ENCODE results near the gene DLL3.

The DLL3 gene

GRCh38 chr19:39518458-39518857, 19.7 kb downstream of the DLL3 start:
- no peak for ATAC-seq
- TF ChIP-seq ZFP3 (CRISPR knock-in tag; IDR thresholded peaks at IDR 0.05): no peak
- no peak for TF ChIP-seq CSRNP3 (CRISPR knock-in tag; IDR thresholded peaks at IDR 0.05)
- TF ChIP-seq, protein P1, sequence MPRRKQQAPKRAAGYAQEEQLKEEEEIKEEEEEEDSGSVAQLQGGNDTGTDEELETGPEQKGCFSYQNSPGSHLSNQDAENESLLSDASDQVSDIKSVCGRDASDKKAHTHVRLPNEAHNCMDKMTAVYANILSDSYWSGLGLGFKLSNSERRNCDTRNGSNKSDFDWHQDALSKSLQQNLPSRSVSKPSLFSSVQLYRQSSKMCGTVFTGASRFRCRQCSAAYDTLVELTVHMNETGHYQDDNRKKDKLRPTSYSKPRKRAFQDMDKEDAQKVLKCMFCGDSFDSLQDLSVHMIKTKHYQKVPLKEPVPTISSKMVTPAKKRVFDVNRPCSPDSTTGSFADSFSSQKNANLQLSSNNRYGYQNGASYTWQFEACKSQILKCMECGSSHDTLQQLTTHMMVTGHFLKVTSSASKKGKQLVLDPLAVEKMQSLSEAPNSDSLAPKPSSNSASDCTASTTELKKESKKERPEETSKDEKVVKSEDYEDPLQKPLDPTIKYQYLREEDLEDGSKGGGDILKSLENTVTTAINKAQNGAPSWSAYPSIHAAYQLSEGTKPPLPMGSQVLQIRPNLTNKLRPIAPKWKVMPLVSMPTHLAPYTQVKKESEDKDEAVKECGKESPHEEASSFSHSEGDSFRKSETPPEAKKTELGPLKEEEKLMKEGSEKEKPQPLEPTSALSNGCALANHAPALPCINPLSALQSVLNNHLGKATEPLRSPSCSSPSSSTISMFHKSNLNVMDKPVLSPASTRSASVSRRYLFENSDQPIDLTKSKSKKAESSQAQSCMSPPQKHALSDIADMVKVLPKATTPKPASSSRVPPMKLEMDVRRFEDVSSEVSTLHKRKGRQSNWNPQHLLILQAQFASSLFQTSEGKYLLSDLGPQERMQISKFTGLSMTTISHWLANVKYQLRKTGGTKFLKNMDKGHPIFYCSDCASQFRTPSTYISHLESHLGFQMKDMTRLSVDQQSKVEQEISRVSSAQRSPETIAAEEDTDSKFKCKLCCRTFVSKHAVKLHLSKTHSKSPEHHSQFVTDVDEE (CRISPR knock-in tag; IDR thresholded peaks at IDR 0.05): no peak
- TF ChIP-seq ZNF565 (CRISPR knock-in tag; conservative IDR thresholded peaks at IDR 0.05; ENCODE audit: low read depth): no peak
- no peak for TF ChIP-seq BACH2 (CRISPR knock-in tag; IDR thresholded peaks at IDR 0.05; ENCODE audit: borderline replicate concordance)
- TF ChIP-seq ZC3H10 (CRISPR knock-in tag; IDR thresholded peaks at IDR 0.05): no peak
- no peak for TF ChIP-seq ISL1 (CRISPR knock-in tag; IDR thresholded peaks at IDR 0.05)
- no peak for TF ChIP-seq ARNTL (CRISPR knock-in tag; IDR thresholded peaks at IDR 0.05; ENCODE audit: borderline replicate concordance, low read depth)
- TF ChIP-seq TCF4 (CRISPR knock-in tag; IDR thresholded peaks at IDR 0.05; ENCODE audit: borderline replicate concordance): no peak
- TF ChIP-seq TOX (CRISPR knock-in tag; IDR thresholded peaks at IDR 0.05; ENCODE audit: borderline replicate concordance): no peak
- TF ChIP-seq ZNF70 (CRISPR knock-in tag; IDR thresholded peaks at IDR 0.05): no peak
- TF ChIP-seq ZNF8 (CRISPR knock-in tag; IDR thresholded peaks at IDR 0.05): no peak
- TF ChIP-seq ZFP30 (CRISPR knock-in tag; IDR thresholded peaks at IDR 0.05): no peak

- no peak for ATAC-seq
- TF ChIP-seq TOX (CRISPR knock-in tag; IDR thresholded peaks at IDR 0.05; ENCODE audit: borderline replicate concordance) (no peak), CSDC2 (CRISPR knock-in tag; IDR thresholded peaks at IDR 0.05) (no peak), OSR1 (CRISPR knock-in tag; IDR thresholded peaks at IDR 0.05) (no peak), ZC3H10 (CRISPR knock-in tag; IDR thresholded peaks at IDR 0.05) (no peak), ISL1 (CRISPR knock-in tag; IDR thresholded peaks at IDR 0.05) (no peak)
Observed at GRCh38 chr19:39518975-39519374, 20.2 kb downstream of the DLL3 start.

DNA sequence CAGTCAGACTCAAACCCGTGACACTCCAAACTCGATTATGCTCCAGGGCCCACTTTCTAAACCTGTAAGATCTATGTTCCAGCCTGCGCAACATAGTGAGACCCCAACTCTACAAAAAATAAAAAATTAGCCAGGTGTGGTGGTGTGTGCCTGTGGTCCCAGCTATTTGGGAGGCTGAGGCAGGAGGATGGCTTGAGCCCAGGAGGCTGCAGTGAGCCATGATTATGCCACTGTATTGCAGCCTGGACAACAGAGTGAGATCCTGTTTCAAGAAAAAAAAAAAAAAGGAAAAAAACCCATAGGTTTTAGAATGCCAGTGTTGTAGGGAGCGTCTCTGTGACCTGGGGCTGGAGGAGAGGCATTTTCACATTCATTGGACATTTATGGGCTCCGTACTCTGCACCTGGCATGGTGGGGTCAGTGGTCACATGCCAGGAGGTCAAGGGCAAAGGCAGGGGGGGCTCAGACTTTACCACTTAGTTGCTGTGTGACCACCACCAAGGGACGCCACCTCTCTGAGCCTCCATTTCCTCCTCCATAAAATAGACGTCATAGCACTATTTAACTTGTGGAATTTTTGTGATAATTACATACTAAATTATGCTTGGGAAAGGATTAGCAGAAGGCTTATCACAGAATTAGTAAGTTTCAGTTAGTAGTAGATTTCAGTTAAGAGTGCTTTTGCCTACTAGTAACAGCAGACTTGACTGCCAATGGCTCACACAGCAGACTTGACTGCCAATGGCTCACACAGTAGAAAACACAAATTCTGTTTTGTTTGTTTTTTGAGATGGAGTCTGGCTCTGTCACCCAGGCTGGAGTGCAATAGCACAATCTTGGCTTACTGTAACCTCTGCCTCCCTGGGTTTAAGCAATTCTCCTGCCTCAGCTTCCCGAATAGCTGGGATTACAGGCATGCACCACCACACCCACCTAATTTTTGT, 22.1 kb downstream of the DLL3 start:
- no peak for ATAC-seq
- TF ChIP-seq POU6F1 (CRISPR knock-in tag; IDR thresholded peaks at IDR 0.05; ENCODE audit: borderline replicate concordance, low read depth) (no peak), ZC3H10 (CRISPR knock-in tag; IDR thresholded peaks at IDR 0.05) (no peak), GLIS3 (CRISPR knock-in tag; IDR thresholded peaks at IDR 0.05) (no peak), CSRNP3 (CRISPR knock-in tag; IDR thresholded peaks at IDR 0.05) (no peak), TOX (CRISPR knock-in tag; IDR thresholded peaks at IDR 0.05; ENCODE audit: borderline replicate concordance) (no peak)

GRCh38 chr19:39524495-39524894, 25.7 kb downstream of the DLL3 start:
- no peak for ATAC-seq
- TF ChIP-seq OSR1 (CRISPR knock-in tag; IDR thresholded peaks at IDR 0.05) (no peak), CSDC2 (CRISPR knock-in tag; IDR thresholded peaks at IDR 0.05) (no peak), ARNTL (CRISPR knock-in tag; IDR thresholded peaks at IDR 0.05; ENCODE audit: borderline replicate concordance, low read depth) (no peak), POU6F1 (CRISPR knock-in tag; IDR thresholded peaks at IDR 0.05; ENCODE audit: borderline replicate concordance, low read depth) (no peak), ZNF8 (CRISPR knock-in tag; IDR thresholded peaks at IDR 0.05) (no peak), ESRRG (CRISPR knock-in tag; IDR thresholded peaks at IDR 0.05) (no peak), GLIS3 (CRISPR knock-in tag; IDR thresholded peaks at IDR 0.05) (no peak), TOX (CRISPR knock-in tag; IDR thresholded peaks at IDR 0.05; ENCODE audit: borderline replicate concordance) (no peak), BACH2 (CRISPR knock-in tag; IDR thresholded peaks at IDR 0.05; ENCODE audit: borderline replicate concordance) (no peak), ISL1 (CRISPR knock-in tag; IDR thresholded peaks at IDR 0.05) (no peak), SNAI2 (CRISPR knock-in tag; IDR thresholded peaks at IDR 0.05) (no peak), ZFP30 (CRISPR knock-in tag; IDR thresholded peaks at IDR 0.05) (no peak)
- TF ChIP-seq, protein P1 (CRISPR knock-in tag; IDR thresholded peaks at IDR 0.05): no peak
